ENCODE data around the gene TMEM17. TPM values are rescaled to one million over a fixed set of nuclear protein-coding genes. Genes with fewer than 3 reads are reported as not detected.

Gene TMEM17
- total and polyA plus RNA-seq, 9 of the 15 experiments (the other 6 are each of a cell fraction or from before 2014, with no cell fraction given), result 0.58 to 2.2 (median 1.2) TPM

GRCh38 chr2:62505750-62506420 is at the start of gene TMEM17 (continued):
- peak; percentile 93 for TF ChIP-seq MTA1 (IDR thresholded peaks at IDR 0.05; ENCODE audit: borderline replicate concordance)
- TF ChIP-seq, protein P1, sequence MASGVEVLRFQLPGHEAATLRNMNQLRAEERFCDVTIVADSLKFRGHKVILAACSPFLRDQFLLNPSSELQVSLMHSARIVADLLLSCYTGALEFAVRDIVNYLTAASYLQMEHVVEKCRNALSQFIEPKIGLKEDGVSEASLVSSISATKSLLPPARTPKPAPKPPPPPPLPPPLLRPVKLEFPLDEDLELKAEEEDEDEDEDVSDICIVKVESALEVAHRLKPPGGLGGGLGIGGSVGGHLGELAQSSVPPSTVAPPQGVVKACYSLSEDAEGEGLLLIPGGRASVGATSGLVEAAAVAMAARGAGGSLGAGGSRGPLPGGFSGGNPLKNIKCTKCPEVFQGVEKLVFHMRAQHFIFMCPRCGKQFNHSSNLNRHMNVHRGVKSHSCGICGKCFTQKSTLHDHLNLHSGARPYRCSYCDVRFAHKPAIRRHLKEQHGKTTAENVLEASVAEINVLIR (CRISPR knock-in tag; IDR thresholded peaks at IDR 0.05), result peak; percentile 56
- peak; percentile 87 for TF ChIP-seq RBBP5 (IDR thresholded peaks at IDR 0.05; ENCODE audit: borderline replicate concordance, insufficient read depth, low read length, poor library complexity, severe bottlenecking)
- TF ChIP-seq FOS (IDR thresholded peaks at IDR 0.05; ENCODE audit: extremely low read depth, insufficient read length), result no peak
- TF ChIP-seq SAFB (IDR thresholded peaks at IDR 0.05; ENCODE audit: borderline replicate concordance, low read depth, low read length), result peak; percentile 80; the same call in 1 of the 2 replicates
- no peak for TF ChIP-seq IRF1 (CRISPR knock-in tag; IDR thresholded peaks at IDR 0.05; ENCODE audit: borderline replicate concordance)
- no peak for TF ChIP-seq ARID3B (CRISPR knock-in tag; IDR thresholded peaks at IDR 0.05; ENCODE audit: borderline replicate concordance)
- TF ChIP-seq, protein P2, sequence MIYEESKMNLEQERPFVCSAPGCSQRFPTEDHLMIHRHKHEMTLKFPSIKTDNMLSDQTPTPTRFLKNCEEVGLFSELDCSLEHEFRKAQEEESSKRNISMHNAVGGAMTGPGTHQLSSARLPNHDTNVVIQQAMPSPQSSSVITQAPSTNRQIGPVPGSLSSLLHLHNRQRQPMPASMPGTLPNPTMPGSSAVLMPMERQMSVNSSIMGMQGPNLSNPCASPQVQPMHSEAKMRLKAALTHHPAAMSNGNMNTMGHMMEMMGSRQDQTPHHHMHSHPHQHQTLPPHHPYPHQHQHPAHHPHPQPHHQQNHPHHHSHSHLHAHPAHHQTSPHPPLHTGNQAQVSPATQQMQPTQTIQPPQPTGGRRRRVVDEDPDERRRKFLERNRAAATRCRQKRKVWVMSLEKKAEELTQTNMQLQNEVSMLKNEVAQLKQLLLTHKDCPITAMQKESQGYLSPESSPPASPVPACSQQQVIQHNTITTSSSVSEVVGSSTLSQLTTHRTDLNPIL (CRISPR knock-in tag; IDR thresholded peaks at IDR 0.05), result no peak
- no peak for TF ChIP-seq TCF7L2 (IDR thresholded peaks at IDR 0.05; ENCODE audit: low read depth, low read length)
- TF ChIP-seq, protein P3, sequence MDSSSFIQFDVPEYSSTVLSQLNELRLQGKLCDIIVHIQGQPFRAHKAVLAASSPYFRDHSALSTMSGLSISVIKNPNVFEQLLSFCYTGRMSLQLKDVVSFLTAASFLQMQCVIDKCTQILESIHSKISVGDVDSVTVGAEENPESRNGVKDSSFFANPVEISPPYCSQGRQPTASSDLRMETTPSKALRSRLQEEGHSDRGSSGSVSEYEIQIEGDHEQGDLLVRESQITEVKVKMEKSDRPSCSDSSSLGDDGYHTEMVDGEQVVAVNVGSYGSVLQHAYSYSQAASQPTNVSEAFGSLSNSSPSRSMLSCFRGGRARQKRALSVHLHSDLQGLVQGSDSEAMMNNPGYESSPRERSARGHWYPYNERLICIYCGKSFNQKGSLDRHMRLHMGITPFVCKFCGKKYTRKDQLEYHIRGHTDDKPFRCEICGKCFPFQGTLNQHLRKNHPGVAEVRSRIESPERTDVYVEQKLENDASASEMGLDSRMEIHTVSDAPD (CRISPR knock-in tag; IDR thresholded peaks at IDR 0.05), result no peak
- 0 out of 2 replicates have a peak, but pooled peaks have one; percentile 21 for TF ChIP-seq CBFB (CRISPR knock-in tag; IDR thresholded peaks at IDR 0.05)
- TF ChIP-seq MTF1 (CRISPR knock-in tag; IDR thresholded peaks at IDR 0.05; ENCODE audit: borderline replicate concordance), result no peak
- peak; percentile 69; the same call in 1 of the 2 replicates for TF ChIP-seq ZBTB17 (CRISPR knock-in tag; IDR thresholded peaks at IDR 0.05)
- TF ChIP-seq, protein P4, sequence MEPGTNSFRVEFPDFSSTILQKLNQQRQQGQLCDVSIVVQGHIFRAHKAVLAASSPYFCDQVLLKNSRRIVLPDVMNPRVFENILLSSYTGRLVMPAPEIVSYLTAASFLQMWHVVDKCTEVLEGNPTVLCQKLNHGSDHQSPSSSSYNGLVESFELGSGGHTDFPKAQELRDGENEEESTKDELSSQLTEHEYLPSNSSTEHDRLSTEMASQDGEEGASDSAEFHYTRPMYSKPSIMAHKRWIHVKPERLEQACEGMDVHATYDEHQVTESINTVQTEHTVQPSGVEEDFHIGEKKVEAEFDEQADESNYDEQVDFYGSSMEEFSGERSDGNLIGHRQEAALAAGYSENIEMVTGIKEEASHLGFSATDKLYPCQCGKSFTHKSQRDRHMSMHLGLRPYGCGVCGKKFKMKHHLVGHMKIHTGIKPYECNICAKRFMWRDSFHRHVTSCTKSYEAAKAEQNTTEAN (CRISPR knock-in tag; IDR thresholded peaks at IDR 0.05), result no peak
- TF ChIP-seq ZNF311 (CRISPR knock-in tag; IDR thresholded peaks at IDR 0.05), result no peak
- TF ChIP-seq RBM22 (IDR thresholded peaks at IDR 0.05; ENCODE audit: low read depth, low read length, poor library complexity, severe bottlenecking), result peak; percentile 87
- peak; percentile 95; the same call in 1 of the 2 replicates for TF ChIP-seq ZNF282 (CRISPR knock-in tag; IDR thresholded peaks at IDR 0.05)
- TF ChIP-seq ZNF766 (CRISPR knock-in tag; conservative IDR thresholded peaks at IDR 0.05), result peak; percentile 70
- no peak for TF ChIP-seq ARNT (IDR thresholded peaks at IDR 0.05)
